Endometrium (tissue), 2 donors: Measurements from ENCODE around the gene ACP3.
"Not testable (repeated sequence)": the region's sequence is repeated elsewhere in the genome, so short reads cannot be mapped to it uniquely, and the experiment has no call there.

ENCODE experiments used
- FAIRE-seq: peaks from 2 replicates; lab custom pipeline; 2012; peaks lifted over from hg19 to GRCh38; lab: Jason Lieb, UNC
- donor health status: control.
- donor health status: control.

Gene ACP3, protein sequence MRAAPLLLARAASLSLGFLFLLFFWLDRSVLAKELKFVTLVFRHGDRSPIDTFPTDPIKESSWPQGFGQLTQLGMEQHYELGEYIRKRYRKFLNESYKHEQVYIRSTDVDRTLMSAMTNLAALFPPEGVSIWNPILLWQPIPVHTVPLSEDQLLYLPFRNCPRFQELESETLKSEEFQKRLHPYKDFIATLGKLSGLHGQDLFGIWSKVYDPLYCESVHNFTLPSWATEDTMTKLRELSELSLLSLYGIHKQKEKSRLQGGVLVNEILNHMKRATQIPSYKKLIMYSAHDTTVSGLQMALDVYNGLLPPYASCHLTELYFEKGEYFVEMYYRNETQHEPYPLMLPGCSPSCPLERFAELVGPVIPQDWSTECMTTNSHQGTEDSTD

DNA sequence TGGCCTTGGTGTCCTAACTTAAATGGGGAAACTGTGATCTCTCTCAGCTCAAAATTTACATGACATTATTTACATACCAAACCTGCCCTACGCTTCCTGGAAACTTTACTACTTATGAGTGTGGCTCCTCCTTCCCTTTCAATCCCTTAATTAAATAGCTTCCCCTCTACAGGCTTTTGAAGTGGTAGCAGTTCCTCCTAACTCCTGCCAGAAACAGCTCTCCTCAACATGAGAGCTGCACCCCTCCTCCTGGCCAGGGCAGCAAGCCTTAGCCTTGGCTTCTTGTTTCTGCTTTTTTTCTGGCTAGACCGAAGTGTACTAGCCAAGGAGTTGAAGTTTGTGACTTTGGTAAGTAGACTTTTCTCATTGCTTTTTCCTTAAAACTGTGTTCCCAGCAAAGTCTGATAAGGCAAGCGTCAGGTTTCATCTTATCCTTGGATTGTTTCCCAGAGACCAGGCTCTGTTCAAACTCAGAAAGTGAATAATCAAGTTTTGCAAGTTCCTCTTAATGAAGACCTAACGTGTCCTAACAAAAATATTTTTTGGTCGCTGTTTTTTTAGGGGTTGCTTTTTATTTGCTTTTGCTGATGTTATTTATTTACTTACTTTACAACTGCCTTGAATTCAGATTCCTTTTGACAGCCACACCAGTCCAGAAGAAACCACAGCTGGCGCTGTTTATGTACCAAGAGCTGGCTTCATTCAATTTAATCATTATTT is at the start of gene ACP3:
ACP3 (plus strand) TSS at position 179 of the 720 bp plus-strand sequence; CDS start at position 229, 50 bp downstream.
- FAIRE-seq, result peak; percentile 95

DNA sequence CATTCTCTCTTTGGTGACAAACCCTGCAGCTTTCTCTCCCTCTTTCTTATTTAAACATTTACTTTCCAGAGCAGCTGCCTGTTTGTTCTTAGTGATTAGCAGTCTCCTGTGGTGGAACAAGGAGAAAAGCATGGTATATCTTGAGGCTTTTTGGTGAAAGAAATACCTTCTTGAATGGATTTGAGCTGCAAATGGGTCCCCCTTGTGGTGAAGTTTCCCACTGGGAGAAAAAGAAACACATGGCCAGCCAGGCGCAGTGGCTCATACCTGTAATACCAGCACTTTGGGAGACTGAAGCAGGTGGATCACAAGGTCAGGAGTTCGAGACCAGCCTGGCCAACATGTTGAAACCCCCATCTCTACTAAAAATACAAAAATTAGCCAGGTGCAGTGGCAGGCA is 48.3 kb upstream of the ACP3 start:
- FAIRE-seq, result no peak

DNA sequence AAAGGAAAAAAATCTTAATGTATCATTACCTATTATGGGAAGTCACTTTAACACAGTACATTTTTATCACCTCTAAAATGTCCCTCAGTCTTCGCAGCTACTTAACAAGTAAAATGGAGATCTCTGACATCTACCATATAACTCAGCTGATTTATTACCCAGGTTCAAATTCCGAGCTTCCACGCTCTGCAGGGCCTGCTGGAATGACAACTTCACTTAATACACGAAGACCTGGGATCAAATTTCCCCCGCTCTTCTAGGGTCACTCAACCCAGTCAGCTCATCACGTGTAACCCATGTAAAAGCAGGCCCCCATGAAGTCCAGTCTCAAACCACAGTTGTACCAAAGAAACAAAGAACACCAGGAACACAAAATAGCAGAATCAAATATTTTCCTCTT is 44.2 kb upstream of the ACP3 start:
- no peak for FAIRE-seq

DNA sequence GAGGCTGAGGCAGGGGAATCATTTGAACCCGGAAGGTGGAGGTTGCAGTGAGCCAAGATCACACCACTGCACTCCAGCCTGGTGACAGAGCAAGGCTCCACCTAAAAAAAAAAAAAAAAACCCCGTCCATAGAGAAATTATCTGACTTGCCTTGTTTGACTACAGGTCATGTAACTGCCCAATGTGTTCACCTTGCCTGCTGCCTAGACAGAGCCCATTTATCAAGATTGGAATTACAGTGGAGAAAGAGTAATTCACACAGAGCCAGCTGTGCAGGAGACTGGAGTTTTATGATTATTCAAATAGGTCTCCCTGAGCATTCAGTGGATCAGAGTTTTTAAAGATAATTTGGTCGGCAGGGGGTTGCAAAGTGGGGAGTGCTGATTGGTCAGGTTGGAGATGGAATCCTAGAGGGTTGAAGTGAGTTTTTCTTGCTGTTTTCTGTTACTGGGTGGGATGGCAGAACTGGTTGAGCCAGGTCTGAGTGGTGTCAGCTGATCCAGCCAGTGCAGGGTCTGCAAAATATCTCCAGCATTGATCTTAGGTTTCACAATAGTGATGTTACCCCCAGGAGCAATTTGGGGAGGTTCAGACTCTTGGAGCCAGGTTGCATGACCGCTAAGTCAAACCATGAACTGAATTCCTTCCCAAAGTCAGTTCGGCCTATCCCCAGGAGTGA is 40.8 kb upstream of the ACP3 start:
- FAIRE-seq, result no peak

DNA sequence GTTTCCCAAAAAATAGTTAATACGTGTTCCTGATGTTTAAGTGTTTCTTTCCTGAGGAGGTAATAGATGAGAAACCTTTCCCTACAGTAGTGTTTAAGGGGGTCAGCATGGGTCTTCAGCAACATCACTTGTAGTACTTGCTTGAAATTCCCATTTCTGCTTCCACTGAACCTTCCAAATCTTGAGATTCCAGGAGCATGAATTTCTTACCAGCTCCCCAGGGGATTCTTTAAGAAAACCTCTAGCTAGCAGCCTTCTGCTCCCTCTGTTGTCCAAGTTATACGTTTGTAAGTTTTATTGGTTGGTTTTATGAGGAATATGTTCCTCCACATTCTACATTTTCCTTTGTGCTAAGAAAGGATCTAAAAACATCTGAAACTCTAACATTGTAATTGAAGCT is 38.2 kb upstream of the ACP3 start:
- no peak for FAIRE-seq

DNA sequence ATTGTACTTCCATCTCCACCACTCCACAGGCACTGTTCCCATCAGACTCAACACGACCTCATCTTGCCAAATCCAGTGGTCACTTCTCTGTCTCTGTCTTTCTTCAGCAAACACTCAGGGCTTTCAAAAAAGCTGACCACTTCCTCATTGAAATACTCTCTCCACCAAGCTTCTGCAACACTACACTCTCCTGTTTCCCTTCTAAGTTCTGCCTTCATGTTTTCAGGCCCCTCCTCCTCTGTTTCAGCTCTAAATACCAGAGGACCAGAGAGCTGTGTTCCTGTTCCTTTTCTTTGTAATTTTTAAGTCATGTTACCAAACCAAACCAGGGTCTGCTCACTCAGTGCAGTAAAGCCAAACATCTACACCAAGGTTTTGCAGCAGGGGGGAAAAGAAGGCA is 33.8 kb upstream of the ACP3 start:
- no peak for FAIRE-seq

DNA sequence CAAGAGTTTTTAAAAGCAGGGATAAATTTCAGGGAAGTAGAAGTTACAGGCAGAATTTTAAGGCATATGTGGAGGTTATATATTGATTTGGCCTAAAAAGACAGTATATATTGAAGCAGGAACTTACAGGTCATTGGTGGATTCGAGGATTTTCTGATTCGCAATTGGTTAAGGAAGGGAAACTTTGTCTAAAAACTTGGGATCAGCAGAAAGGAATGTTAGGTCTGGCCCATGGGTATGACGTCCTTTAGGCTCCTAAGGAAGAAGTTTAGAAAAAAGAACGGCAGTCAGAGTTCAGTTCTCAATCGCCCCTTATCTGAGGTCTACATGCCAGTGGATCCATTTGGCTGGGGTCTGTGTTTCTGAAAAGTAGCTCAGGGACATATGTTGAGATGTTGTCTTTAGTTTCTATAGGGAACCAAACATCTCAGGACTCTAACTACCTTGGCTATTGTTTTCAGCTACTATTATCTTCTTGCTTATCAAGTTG is 33.2 kb upstream of the ACP3 start:
- no peak for FAIRE-seq

DNA sequence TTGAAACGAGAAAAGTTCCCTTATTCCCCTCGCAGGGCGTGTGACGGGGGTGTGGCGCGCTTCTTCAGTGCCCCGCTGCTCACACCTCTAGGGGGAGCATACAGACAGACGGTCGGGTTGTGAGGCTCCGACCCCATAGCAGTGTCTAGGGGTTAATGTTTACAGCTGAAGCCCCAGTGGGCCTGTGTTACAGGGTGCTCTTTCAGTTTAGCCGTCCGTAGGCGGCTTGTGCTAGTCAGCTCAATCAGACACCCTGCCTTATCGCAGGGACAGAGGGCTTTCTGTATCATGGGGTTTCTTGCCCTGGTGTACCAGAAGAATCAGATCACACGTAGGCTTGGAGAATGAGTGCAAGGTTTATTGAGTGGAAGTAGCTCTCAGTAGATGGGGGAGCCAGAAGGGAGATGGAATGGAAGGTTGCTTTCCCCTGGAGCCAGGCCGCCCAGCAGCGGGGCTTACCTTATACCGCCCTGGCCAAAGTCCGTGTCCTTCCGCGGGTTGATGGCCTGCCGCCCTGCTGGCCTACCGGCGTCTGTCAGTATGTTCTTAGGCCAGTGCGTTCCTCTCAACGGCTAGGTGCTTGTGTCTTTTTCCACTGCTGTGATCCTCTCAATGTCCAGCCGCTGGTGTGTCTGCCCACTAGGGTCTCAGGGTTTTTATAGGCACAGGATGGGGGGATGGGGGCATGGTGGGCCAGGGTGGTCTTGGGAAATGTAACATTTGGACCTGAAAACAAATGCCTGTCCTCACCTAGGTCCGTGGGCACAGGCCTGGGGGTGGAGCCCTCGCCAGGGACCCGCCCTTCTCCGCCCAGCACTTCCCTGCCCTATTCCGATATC is 32.2 kb upstream of the ACP3 start:
- no peak for FAIRE-seq

DNA sequence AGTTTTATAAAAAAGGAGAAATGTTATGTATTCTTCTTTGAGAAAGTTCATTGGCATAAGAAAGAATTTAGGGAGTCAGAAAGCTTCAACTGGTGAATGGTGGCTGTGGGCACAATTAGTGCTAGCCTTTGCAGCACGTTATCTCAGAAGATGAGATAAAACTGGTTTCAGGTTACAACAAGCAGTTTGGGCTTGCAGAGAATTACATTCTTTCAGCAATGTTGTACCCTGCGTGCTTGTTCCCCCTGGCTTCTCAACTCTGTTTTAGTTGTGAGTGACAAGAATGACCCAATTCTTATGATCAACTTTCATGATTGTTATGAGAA is 31.6 kb upstream of the ACP3 start:
- FAIRE-seq, result no peak

DNA sequence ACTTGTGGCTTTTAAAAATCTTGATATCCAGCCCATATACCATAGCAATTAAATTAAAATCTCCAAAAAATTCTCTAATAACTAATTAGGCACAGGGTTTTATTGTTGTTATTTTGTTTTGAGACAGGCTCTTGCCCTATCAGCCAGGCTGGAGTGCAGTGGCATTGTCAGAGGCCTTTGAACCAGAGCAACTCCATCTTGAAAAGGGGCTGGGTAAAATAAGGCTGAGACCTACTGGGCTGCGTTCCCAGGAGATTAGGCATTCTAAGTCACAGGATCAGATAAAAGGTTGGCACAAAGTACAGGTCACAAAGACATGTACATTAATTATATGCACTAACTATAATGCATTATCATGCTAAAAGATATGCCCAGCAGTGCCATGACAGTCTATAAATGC is 31.2 kb upstream of the ACP3 start:
- FAIRE-seq, result no peak

DNA sequence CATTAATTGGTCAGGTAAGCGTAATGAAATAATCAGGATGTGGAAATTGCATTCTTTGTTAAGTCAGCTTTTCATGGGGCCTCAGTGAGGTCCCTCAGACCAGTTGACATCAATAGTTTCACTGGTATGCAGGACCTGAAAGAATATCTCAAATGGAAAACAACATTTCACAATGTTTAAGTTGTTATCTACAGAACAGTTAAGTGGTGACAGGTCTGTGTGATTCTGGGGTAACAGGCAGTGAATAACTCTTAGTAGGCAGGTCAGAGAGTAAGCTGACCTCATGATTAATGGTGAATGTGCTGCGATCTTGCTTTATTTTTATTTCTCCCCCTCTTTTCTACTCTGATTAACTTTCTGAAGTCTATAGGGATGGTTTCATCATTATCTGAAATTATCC is 28.9 kb upstream of the ACP3 start:
- FAIRE-seq, result no peak

DNA sequence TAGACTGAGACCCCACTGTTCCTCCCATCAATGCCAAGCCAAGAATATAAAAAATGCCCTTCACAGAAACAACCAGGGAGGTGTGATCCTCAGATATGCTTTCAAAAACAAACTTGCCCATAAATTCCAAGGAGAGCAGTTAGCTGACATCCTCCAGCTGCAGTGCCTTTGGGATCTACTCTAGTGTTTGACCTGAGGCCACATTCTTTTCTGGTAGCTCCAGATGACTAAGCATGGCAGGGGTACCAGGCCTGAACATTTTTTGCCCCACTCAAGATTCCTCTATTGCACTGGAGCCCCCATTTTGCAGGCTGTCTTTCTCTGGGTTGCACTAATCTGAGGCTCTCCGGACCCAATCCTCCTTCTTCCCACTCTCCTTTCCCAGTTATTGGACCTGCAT is 27.9 kb upstream of the ACP3 start:
- no peak for FAIRE-seq

DNA sequence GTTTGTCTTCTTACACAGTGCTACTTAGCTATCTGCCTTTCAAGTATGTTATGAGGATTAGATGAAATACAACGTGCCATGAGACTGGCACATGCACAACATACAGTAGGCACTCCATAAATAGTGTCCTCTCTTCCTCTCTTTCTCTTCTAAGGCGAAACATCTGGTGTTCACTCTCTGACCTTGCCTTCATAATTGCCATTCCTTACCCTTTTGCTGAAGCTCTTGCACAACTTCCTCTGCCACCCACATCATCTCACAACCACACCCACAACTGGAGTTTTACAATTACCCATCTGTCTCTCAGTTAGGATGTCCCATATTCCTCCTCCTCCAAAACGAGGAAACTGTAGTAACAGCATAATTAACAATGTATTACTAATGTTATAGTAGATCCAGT is 26.4 kb upstream of the ACP3 start:
- FAIRE-seq, result no peak

DNA sequence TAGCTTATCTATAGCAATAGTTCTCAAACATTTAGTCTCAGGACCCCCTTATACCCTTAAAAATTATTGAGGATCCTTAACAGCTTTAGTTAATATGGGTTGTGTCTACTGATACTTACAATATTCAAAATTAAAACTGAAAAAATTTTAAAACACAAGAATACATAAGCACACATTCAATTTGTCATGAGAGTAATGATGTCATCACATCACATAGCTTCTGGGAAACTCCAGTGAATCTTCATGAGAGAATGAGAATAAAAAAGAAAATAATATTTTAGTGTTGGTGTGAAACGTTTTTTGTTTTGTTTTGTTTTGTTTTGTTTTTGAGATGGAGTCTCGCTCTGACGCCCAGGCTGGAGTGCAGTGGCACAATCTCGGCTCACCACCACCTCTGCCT is 25.2 kb upstream of the ACP3 start:
- FAIRE-seq, result no peak

DNA sequence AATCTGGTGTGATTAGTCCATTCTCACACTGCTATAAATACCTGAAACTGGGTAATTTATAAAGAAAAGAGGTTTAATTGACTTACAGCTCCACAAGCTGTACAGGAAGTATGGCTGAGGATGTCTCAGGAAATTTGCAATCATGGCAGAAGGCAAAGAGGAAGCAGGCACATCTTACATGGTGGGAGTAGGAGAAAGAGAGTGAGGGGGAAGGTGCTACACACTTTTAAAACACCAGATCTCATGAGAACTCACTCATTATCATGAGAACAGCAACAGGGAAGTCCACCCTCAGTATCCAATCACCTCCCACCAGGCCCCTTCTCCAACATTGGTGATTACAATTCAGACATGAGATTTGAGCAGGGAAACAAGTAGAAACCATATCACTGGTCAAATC is 24.0 kb upstream of the ACP3 start:
- no peak for FAIRE-seq

DNA sequence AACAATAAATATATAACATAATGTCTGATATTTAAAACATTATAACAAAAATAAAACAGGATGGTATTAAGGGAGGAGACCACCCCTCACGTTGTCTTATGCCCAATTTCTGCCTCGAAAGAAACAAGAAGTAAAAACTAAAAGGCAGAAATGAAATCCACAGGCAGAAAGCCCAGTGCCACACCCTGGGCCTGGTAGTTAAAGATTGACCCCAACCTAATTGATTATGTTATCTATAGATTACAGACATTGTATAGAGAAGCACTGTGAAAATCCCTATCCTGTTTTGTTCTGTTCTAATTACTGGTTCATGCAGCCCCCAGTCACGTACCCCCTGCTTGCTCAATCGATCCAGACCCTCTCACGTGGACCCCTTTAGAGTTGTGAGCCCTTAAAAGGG is 22.3 kb upstream of the ACP3 start:
- no peak for FAIRE-seq

DNA sequence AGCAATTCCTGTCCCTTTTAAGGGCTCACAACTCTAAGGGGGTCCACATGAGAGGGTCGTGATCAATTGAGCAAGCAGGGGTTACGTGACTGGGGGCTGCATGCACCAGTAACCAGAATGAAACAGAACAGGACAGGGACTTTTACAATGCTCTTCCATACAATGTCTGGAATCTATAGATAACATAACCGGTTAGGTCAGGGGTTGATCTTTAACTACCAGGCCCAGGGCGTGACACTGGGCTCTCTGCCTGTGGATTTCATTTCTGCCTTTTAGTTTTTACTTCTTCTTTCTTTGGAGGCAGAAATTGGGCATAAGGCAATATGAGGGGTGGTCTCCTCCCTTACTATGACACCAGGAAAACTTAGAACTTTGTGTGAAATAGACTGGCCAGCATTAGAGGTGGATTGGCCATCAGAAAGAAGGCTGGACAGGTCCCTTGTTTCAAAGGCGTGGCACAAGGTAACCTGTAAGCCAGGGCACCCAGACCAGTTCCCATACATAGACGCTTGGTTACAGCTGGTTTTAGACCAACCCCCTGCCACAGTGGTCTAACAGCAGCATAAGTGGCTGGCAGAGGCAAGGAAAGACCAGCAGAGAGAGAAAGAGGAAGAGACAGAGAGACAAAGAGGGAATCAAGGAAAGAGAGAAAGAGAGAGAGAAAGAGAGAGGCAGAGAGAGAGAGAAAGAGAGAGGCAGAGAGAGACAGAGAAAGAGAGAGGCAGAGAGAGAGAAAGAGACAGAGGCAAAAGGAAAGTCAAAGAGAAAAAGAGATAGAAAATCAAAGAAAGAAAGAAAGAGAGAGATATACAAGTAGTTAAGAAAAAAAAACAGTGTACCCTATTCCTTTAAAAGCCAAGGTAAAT is 13.6 kb upstream of the ACP3 start:
- FAIRE-seq, result not testable (repeated sequence)

DNA sequence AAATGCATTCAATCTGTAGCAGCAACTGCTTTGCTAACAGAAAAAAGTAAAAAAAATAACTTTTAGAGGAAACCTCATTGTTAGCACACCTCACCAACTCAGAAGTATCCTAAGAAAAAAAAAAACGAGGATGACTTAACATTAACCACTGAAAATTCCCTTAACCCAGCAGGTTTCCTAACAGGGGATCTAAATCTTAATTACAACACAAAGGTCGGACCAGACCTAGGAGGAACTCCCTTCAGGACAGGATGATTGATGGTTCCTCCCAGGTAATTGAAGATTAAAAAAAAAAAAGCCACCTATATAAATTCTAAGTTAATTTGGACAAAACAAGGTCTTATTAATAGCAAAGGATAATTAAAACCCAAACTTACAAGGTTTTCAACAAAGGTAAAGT is 12.9 kb upstream of the ACP3 start:
- FAIRE-seq, result not testable (repeated sequence)

DNA sequence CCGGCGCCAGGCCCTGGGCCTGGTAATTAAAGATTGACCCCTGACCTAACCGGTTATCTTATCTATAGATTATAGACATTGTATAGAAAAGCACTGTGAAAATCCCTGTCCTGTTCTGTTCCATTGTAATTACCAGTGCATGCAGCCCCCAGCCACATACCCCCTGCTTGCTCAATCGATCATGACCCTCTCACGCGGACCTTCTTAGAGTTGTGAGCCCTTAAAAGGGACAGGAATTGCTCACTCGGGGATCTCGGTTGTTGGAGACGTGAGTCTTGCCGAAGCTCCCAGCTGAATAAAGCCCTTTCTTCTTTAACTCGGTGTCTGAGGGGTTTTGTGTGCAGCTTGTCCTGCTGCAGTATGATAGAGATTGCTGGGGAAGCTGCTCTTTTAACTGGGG is 7.2 kb upstream of the ACP3 start:
- FAIRE-seq, result not testable (repeated sequence)

DNA sequence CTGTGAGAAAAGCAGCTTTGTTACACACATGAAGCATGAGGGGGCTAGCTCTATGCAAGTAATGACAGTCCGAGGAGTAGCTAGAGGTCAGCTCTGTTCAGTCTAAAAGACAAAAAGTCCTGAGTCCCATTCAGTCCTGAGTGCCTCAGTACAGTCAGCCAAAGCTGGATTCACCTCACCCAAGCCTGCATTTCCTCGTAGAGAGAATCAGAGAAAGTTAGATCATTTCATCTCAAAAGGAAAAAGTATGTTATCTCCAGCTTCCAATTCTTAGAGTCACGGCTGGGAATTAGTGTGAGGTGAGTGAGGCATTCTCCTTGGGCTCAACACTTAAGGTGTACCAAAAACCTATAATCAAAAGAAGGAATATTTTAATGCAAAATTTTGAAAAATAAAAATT is 5.9 kb upstream of the ACP3 start:
- FAIRE-seq, result no peak

DNA sequence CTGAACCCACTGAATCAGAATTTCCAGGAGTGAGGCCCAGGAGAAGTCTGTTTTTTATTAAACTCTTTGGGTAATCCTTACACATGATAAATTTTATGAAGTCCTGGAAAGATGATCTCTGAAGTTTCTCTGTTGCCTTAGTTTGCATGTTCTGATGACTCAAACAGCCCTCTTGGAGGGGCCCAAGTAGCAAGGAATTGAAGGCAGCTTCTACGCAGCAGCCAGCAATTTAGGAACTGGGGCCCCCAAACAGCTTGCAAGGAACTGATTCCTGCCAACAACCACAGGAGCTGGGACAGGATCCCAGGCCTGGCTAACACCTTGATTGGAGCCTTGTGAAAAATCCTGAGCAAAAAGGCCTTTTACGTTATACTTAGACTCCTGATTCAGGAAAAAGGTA is 5.4 kb upstream of the ACP3 start:
- FAIRE-seq, result no peak
